ENCODE measurements around the gene RAB9B.
"Not testable (repeated sequence)": the region's sequence is repeated elsewhere in the genome, so short reads cannot be mapped to it uniquely, and the experiment has no call there.

RAB9B gene

GRCh38 chrX:103823591-103823990, 8.5 kb downstream of the RAB9B start:
- Histone ChIP-seq H3K4me2 (no peak overlapping the region), H4K20me1 (ENCODE audit: insufficient read depth) (no peaks in the 10 kb centered on the region), H3K79me2 (ENCODE audit: insufficient read depth, low read depth) (no peaks in the 10 kb centered on the region), H3K4me3 (IDR thresholded peaks at IDR 0.05; ENCODE audit: insufficient read depth, low read depth, low read length) (no peak overlapping the region), H3K9ac (no peak overlapping the region), H2AFZ (ENCODE audit: low read depth) (no peak overlapping the region), H3K36me3 (ENCODE audit: insufficient read depth) (no peaks in the 10 kb centered on the region), H3K27ac (no peak overlapping the region), H3K27me3 (ENCODE audit: insufficient read depth, low read depth) (no peaks in the 10 kb centered on the region), H3K4me1 (ENCODE audit: low read depth, poor library complexity, severe bottlenecking) (no peaks in the 10 kb centered on the region)
- no peak for TF ChIP-seq CTCF (conservative IDR thresholded peaks at IDR 0.05; ENCODE audit: low read depth, low read length)

DNA sequence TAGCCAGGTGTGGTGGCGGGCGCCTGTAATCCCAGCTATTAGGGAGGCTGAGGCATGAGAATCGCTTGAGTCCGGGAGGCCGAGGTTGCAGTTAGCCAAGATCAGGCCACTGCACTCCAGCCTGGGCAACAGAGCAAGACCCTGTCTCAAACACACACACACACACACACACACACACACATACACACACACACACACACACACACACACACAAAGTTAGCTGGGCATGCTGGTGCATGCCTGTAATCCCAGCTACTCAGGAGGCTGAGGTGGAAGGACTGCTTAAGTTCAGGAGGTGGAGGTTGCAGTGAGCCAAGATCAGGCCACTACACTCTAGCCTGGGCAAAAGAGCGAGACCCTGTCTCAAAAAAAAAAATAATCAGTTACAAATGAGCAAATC, 11.3 kb downstream of the RAB9B start:
- not testable (repeated sequence) for H4K20me1 ChIP-seq (ENCODE audit: insufficient read depth); H3K4me3 ChIP-seq (IDR thresholded peaks at IDR 0.05; ENCODE audit: insufficient read depth, low read depth, low read length); H3K4me1 ChIP-seq (ENCODE audit: low read depth, poor library complexity, severe bottlenecking)

DNA sequence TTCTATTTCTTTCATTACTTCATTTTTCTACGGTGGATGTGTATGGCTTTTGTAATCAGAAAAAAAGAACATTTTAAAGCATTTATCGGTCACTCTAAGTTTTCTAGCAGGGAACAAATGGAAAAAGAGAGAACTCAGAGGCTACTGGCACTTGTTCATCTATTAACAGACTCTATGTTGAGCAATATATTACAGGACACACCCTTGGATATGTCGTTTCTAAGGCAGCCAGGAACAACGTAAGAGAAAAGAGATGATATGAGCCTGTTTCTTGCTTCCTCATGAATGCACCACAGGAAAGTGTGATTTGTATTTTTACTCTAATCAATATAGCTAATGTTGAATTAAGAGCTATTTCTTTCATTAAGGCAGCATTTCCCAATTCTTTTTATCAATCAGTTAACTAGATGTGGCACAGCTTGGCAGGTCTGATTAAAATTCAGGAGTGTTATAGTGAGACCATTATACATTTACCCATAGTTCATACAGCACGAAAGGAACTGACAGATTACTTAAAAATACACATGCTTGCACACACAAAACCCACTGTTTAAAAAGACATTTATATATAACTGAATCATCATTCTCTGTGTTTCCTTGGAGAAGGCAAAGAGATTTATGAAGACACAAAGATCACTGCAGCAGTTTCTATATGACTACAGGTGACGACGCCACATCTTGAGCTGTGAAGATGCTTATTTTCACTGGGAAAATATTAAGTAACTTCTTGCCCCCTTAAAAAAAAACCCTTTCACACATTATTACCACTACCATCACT, 13.0 kb downstream of the RAB9B start:
- no peak for TF ChIP-seq CTCF (conservative IDR thresholded peaks at IDR 0.05; ENCODE audit: low read depth, low read length)

More for the DNA sequence above, 11.3 kb downstream of the RAB9B start:
- H3K9ac ChIP-seq; H3K27ac ChIP-seq; H3K27me3 ChIP-seq (ENCODE audit: insufficient read depth, low read depth); H3K4me2 ChIP-seq; H2AFZ ChIP-seq (ENCODE audit: low read depth); H3K36me3 ChIP-seq (ENCODE audit: insufficient read depth); H3K79me2 ChIP-seq (ENCODE audit: insufficient read depth, low read depth): not testable (repeated sequence)

GRCh38 chrX:103817502-103817901, 14.6 kb downstream of the RAB9B start:
- no peaks in the 10 kb centered on the region for H3K27me3 ChIP-seq (ENCODE audit: insufficient read depth, low read depth)
- TF ChIP-seq CTCF (conservative IDR thresholded peaks at IDR 0.05; ENCODE audit: low read depth, low read length), result peak; percentile 63
- no peaks in the 10 kb centered on the region for H3K4me1 ChIP-seq (ENCODE audit: low read depth, poor library complexity, severe bottlenecking)
- no peaks in the 10 kb centered on the region for H3K36me3 ChIP-seq (ENCODE audit: insufficient read depth)
- H3K9ac ChIP-seq, result no peak overlapping the region
- H3K79me2 ChIP-seq (ENCODE audit: insufficient read depth, low read depth), result no peaks in the 10 kb centered on the region
- H3K4me2 ChIP-seq, result no peak overlapping the region
- no peak overlapping the region for H3K27ac ChIP-seq
- H2AFZ ChIP-seq (ENCODE audit: low read depth), result no peak overlapping the region
- H4K20me1 ChIP-seq (ENCODE audit: insufficient read depth), result no peaks in the 10 kb centered on the region
- no peak overlapping the region for H3K4me3 ChIP-seq (IDR thresholded peaks at IDR 0.05; ENCODE audit: insufficient read depth, low read depth, low read length)

More for the DNA sequence above, 13.0 kb downstream of the RAB9B start:
- H3K79me2 ChIP-seq (ENCODE audit: insufficient read depth, low read depth), result no peaks in the 10 kb centered on the region
- H3K4me1 ChIP-seq (ENCODE audit: low read depth, poor library complexity, severe bottlenecking), result no peaks in the 10 kb centered on the region
- no peak overlapping the region for H3K27ac ChIP-seq
- no peak overlapping the region for H2AFZ ChIP-seq (ENCODE audit: low read depth)
- no peaks in the 10 kb centered on the region for H3K36me3 ChIP-seq (ENCODE audit: insufficient read depth)
- H4K20me1 ChIP-seq (ENCODE audit: insufficient read depth), result no peaks in the 10 kb centered on the region
- H3K27me3 ChIP-seq (ENCODE audit: insufficient read depth, low read depth), result no peaks in the 10 kb centered on the region
- no peak overlapping the region for H3K9ac ChIP-seq
- H3K4me2 ChIP-seq, result no peak overlapping the region
- no peak overlapping the region for H3K4me3 ChIP-seq (IDR thresholded peaks at IDR 0.05; ENCODE audit: insufficient read depth, low read depth, low read length)

- not testable (repeated sequence) for H3K9ac ChIP-seq; H3K4me3 ChIP-seq (IDR thresholded peaks at IDR 0.05; ENCODE audit: insufficient read depth, low read depth, low read length); H3K79me2 ChIP-seq (ENCODE audit: insufficient read depth, low read depth); H4K20me1 ChIP-seq (ENCODE audit: insufficient read depth); H3K36me3 ChIP-seq (ENCODE audit: insufficient read depth); H3K4me2 ChIP-seq; H3K27me3 ChIP-seq (ENCODE audit: insufficient read depth, low read depth); H3K4me1 ChIP-seq (ENCODE audit: low read depth, poor library complexity, severe bottlenecking); H3K27ac ChIP-seq; H2AFZ ChIP-seq (ENCODE audit: low read depth)
Observed at GRCh38 chrX:103817101-103817500, 15.0 kb downstream of the RAB9B start.
